Testis (tissue), 2 donors: Measurements from ENCODE around the gene UBE2E2.

Experiments
- POLR2A ChIP-seq: fragments of 450-650 bp; IDR thresholded peaks from one replicate; pipeline ENCODE4 v1.6.1; 2017; ENCODE audit warnings: antibody characterized with exemption, mild to moderate bottlenecking, moderate library complexity
- TF ChIP-seq, protein P1 (sequence below), 3 experiments: fragments of 450-650 bp in 2 of 3; fragments of 200-600 bp in 1 of 3; sonication (generic) in 1 of 3; IDR thresholded peaks; one replicate each; pipeline ENCODE4 v1.5.1; 2016 to 2019; ENCODE audit warnings: antibody characterized with exemption in 3 of 3, mild to moderate bottlenecking in 2 of 3, moderate library complexity in 1 of 3

- TF ChIP-seq, protein P1, sequence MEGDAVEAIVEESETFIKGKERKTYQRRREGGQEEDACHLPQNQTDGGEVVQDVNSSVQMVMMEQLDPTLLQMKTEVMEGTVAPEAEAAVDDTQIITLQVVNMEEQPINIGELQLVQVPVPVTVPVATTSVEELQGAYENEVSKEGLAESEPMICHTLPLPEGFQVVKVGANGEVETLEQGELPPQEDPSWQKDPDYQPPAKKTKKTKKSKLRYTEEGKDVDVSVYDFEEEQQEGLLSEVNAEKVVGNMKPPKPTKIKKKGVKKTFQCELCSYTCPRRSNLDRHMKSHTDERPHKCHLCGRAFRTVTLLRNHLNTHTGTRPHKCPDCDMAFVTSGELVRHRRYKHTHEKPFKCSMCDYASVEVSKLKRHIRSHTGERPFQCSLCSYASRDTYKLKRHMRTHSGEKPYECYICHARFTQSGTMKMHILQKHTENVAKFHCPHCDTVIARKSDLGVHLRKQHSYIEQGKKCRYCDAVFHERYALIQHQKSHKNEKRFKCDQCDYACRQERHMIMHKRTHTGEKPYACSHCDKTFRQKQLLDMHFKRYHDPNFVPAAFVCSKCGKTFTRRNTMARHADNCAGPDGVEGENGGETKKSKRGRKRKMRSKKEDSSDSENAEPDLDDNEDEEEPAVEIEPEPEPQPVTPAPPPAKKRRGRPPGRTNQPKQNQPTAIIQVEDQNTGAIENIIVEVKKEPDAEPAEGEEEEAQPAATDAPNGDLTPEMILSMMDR (IDR thresholded peaks at IDR 0.05), result no peak
- TF ChIP-seq POLR2A, result no peak
Measured at GRCh38 chr3:23549148-23549910, 346.2 kb downstream of the UBE2E2 start.
